HCT116 (cell line): Measurements from ENCODE around the gene SLC10A7. TPM values are rescaled to one million over a fixed set of nuclear protein-coding genes. Genes with fewer than 3 reads are reported as not detected.

Experiments
- ATAC-seq: fragments of 200-7000 bp; cut with Tn5 transposase; 2 replicates; pipeline ENCODE4 v1.9.1; 2020; ENCODE audit warnings: mild to moderate bottlenecking, moderate library complexity
- BruUV-seq: library from RNA; stranded (reverse); fragments of 400-500 nt; replicated peaks from 2 replicates; lab custom pipeline; 2021; lab: Mats Ljungman, UMichigan
- CTCF ChIA-PET: fragments of 300-600 bp; sonication (Branson Sonifier 250); formaldehyde crosslinking; loops from one replicate; lab custom pipeline; 2021; ENCODE audit warnings: antibody characterized with exemption; lab: Charles Lee
- POLR2A ChIA-PET: fragments of 300-600, 350-600 bp; sonication (Branson Sonifier 250); formaldehyde crosslinking; loops from one replicate; lab custom pipeline; 2021; ENCODE audit warnings: antibody characterized with exemption; lab: Charles Lee
- RAD21 ChIA-PET, 2 experiments: fragments of 300-600 bp; sonication (Branson Sonifier 250); formaldehyde crosslinking; loops; one replicate each; lab custom pipeline; 2023; ENCODE audit warnings: low total read pairs in 2 of 2; ENCODE audit not compliant: uncharacterized antibody in 2 of 2, unreplicated experiment in 2 of 2, low non-redundant PET in 1 of 2; lab: Charles Lee
- DNase-seq: peaks from one replicate; pipeline ENCODE4 v3.0.0-alpha.2; 2010; ENCODE audit warnings: low read depth, low spot score
- H2AFZ ChIP-seq: fragments of 200-600 bp; shearing (Covaris generic), sonication (generic); 2 replicates; pipeline ENCODE4 v1.6.1; 2017; ENCODE audit warnings: low read depth, mixed run types, mixed read lengths, antibody characterized with exemption, low read length; ENCODE audit not compliant: poor library complexity, severe bottlenecking
- H3K27ac ChIP-seq: 2 replicates; pipeline ENCODE4 v1.5.1; 2012; ENCODE audit warnings: low read depth, low read length
- H3K27me3 ChIP-seq: fragments of 200-600 bp; sonication (generic); 2 replicates; pipeline ENCODE4 v1.6.1; 2016; ENCODE audit warnings: mixed run types, low read length, mixed read lengths; ENCODE audit not compliant: insufficient read depth
- H3K36me3 ChIP-seq, 2 experiments: fragments of 200-500 bp in 1 of 2; fragments of 200-600 bp in 1 of 2; sonication (Bioruptor generic) in 1 of 2; sonication (generic) in 1 of 2; 2 replicates each; pipeline versions ENCODE4 v1.5.1 to v1.6.1; 2014 to 2016; ENCODE audit warnings: low read length in 2 of 2, inconsistent platforms in 1 of 2, mixed read lengths in 1 of 2, mixed run types in 1 of 2; ENCODE audit not compliant: insufficient read depth in 2 of 2, control insufficient read depth in 1 of 2
- H3K4me1 ChIP-seq, 2 experiments: fragments of 200-600 bp in 1 of 2; sonication (generic) in 1 of 2; 2 replicates each; pipeline versions ENCODE4 v1.5.1 to v1.6.1; 2012 to 2017; ENCODE audit warnings: low read length in 2 of 2, inconsistent platforms in 1 of 2, mild to moderate bottlenecking in 1 of 2, mixed read lengths in 1 of 2, mixed run types in 1 of 2, moderate library complexity in 1 of 2; ENCODE audit not compliant: insufficient read depth in 2 of 2, control insufficient read depth in 1 of 2
- H3K4me2 ChIP-seq: fragments of 200-600 bp; sonication (generic); 2 replicates; pipeline ENCODE4 v1.6.1; 2017; ENCODE audit warnings: mixed run types, low read length, mixed read lengths
- H3K4me3 ChIP-seq, 2 experiments: fragments of 200-600 bp in 1 of 2; sonication (generic) in 1 of 2; replicated peaks in 1 of 2; 2 replicates each; pipeline ENCODE4 v1.5.1; 2011 to 2016; ENCODE audit warnings: low read length in 2 of 2, control low read depth in 1 of 2, low read depth in 1 of 2, mild to moderate bottlenecking in 1 of 2, mixed read lengths in 1 of 2, mixed run types in 1 of 2
- H3K79me2 ChIP-seq: fragments of 200-600 bp; sonication (generic); 2 replicates; pipeline ENCODE4 v1.6.1; 2017; ENCODE audit warnings: mild to moderate bottlenecking, mixed run types, low read length, moderate library complexity, mixed read lengths; ENCODE audit not compliant: insufficient read depth
- H3K9ac ChIP-seq: fragments of 200-600 bp; sonication (generic); 2 replicates; pipeline ENCODE4 v1.6.1; 2016; ENCODE audit warnings: low read length, mixed read lengths
- H3K9me2 ChIP-seq: fragments of 200-600 bp; sonication (generic), shearing (Covaris generic); 2 replicates; pipeline ENCODE4 v1.6.1; 2017; ENCODE audit warnings: mixed run types, mild to moderate bottlenecking, moderate library complexity; ENCODE audit not compliant: insufficient read depth
- H3K9me3 ChIP-seq, 2 experiments: fragments of 200-500 bp in 1 of 2; fragments of 200-600 bp in 1 of 2; sonication (Bioruptor generic) in 1 of 2; sonication (generic) in 1 of 2; 2 replicates each; pipeline ENCODE4 v1.6.1; 2014 to 2017; ENCODE audit warnings: low read length in 2 of 2, mixed read lengths in 2 of 2, inconsistent platforms in 1 of 2, low read depth in 1 of 2, mild to moderate bottlenecking in 1 of 2, mixed run types in 1 of 2, moderate library complexity in 1 of 2; ENCODE audit not compliant: control insufficient read depth in 1 of 2, insufficient read depth in 1 of 2
- H4K20me1 ChIP-seq: fragments of 200-600 bp; sonication (generic), shearing (Covaris generic); 2 replicates; pipeline ENCODE4 v1.6.1; 2017; ENCODE audit warnings: mixed run types, mild to moderate bottlenecking, moderate library complexity; ENCODE audit not compliant: insufficient read depth
- EZH2 ChIP-seq: fragments of 200-600 bp; sonication (generic); IDR thresholded peaks from 2 replicates; pipeline ENCODE4 v1.6.1; 2017; ENCODE audit warnings: antibody characterized with exemption, mixed run types
- SRF ChIP-seq: IDR thresholded peaks from 2 replicates; pipeline ENCODE4 v1.6.1; 2012; ENCODE audit warnings: low read depth
- TCF7L2 ChIP-seq: IDR thresholded peaks from 2 replicates; pipeline ENCODE4 v1.7.0; 2011; ENCODE audit warnings: borderline replicate concordance, inconsistent platforms; ENCODE audit not compliant: insufficient read depth, insufficient read length; ENCODE audit errors: extremely low read depth
- YY1 ChIP-seq: IDR thresholded peaks from 2 replicates; pipeline ENCODE4 v1.6.1; 2011; ENCODE audit warnings: low read length, low read depth, moderate library complexity, mild to moderate bottlenecking; ENCODE audit not compliant: insufficient replicate concordance; ENCODE audit errors: extremely low read depth
- intact Hi-C: fragments of 100-400 bp; cut with micrococcal nuclease; formaldehyde crosslinking; loops from 2 replicates; pipeline ENCODE4 v1.10.0; 2022
- microRNA-seq: library from miRNA; unstranded; fragments of <30 nt; microRNA quantifications from one replicate; pipeline ENCODE4, GENCODE V29; 2016; ENCODE audit warnings: borderline number of aligned reads
- total RNA-seq: library from RNA; stranded (reverse); gene quantifications from one replicate; pipeline ENCODE4 v1.2.1, GENCODE V29; 2021; ENCODE audit not compliant: unreplicated experiment

SLC10A7 gene
- total RNA-seq, 1 experiment from 2014 or later = 5.5 TPM

- intact Hi-C loops = no loop called here
- peaks cover 6% of the 10 kb centered on the region; the same call in 1 of the 2 replicates for H3K27me3 ChIP-seq
- H3K27ac ChIP-seq = no peak overlapping the region
- ChIA-PET RAD21 (no interaction called here), POLR2A (interaction anchor here (0.5 kb wide), 1 partner anchor 8 kb away, joined by 3 read pairs; no protein-coding TSS in a partner anchor), CTCF (no interaction called here)
- H2AFZ ChIP-seq = no peak overlapping the region
- H3K4me2 ChIP-seq = no peak overlapping the region
- no peaks in the 10 kb centered on the region for H3K9me2 ChIP-seq
- no peak overlapping the region for H3K4me3 ChIP-seq
- H3K9me3 ChIP-seq = no peaks in the 10 kb centered on the region
- no peaks in the 10 kb centered on the region for H3K4me1 ChIP-seq
- no peaks in the 10 kb centered on the region for H3K79me2 ChIP-seq
- no peak overlapping the region for H3K9ac ChIP-seq
- H3K36me3 ChIP-seq = no peaks in the 10 kb centered on the region
- DNase-seq (no peak), ATAC-seq (no peak)
- H4K20me1 ChIP-seq = no peaks in the 10 kb centered on the region
- TF ChIP-seq YY1 (no peak), EZH2 (no peak), TCF7L2 (no peak), SRF (no peak)
- BruUV-seq = no TSS peak
These were observed 314.3 kb downstream of the SLC10A7 start for GRCh38 chr4:146207410-146207809.

Small RNAs within 50 kb of the gene (microRNA-seq; reads per million reads assigned to microRNA genes)
- gene MIR7849 = not detected

Other genes with a start within 250 kb of the SLC10A7 start
- gene POU4F2, start 117.0 kb upstream of the SLC10A7 start, total RNA-seq = not detected